Stimulated activated naive CD4-positive, alpha-beta T cell treated with Interleukin-2 at 50 U/mL for 16 hours (primary cell): ENCODE results near the gene PRRC2C.

ENCODE experiments used
- DNase-seq: peaks from one replicate; lab custom pipeline; 2025; lab: John Stamatoyannopoulos, UW

Gene PRRC2C

DNA sequence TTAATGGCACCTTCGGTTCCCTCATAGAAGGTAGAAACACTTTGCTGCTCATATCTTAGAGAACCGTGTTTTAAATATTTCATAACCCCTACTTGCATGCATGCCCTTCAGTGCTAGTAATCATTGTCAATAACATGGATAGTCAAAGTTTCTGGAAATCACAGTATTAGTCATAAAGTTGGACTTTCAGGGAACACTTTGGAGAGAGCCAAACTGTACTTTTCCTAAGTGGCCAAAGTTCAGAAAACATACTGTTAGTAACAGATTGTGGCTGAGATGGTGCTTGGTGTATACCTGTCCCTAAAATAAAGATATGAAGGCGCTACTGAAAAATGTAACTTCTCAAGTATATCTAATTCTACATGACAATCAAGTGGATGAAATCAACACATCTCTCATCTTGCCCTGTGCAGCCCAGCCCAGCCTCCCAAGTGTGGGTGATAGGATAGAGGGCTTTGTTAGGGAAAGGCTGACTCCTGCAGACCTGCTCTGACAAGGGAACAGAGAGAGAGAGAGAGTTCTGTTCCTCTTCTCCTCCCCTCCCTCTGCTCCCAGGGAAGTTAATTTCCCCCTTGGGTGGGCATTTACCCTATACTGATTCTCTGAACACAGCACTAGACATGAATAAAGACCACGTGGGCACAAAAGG is 152.7 kb downstream of the PRRC2C start:
- no peak for DNase-seq

DNA sequence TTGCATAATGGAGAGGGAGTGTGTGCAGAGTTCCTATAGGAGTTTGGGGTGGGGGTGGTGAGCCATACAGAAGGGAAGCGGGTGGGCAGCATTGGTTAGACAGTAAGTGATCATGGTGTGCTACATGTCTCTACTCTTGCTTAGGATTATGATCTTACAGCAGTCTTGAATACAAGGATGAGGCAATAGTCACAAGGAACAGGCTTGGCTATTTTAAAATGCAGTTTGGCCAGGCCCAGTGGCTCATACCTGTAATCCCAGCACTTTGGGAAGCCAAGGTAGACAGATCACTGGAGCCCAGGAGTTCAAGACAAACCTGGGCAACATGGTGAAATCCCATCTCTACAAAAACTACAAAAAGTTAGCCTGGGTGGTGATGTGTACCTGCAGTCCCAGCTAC is 154.9 kb downstream of the PRRC2C start:
- no peak for DNase-seq

DNA sequence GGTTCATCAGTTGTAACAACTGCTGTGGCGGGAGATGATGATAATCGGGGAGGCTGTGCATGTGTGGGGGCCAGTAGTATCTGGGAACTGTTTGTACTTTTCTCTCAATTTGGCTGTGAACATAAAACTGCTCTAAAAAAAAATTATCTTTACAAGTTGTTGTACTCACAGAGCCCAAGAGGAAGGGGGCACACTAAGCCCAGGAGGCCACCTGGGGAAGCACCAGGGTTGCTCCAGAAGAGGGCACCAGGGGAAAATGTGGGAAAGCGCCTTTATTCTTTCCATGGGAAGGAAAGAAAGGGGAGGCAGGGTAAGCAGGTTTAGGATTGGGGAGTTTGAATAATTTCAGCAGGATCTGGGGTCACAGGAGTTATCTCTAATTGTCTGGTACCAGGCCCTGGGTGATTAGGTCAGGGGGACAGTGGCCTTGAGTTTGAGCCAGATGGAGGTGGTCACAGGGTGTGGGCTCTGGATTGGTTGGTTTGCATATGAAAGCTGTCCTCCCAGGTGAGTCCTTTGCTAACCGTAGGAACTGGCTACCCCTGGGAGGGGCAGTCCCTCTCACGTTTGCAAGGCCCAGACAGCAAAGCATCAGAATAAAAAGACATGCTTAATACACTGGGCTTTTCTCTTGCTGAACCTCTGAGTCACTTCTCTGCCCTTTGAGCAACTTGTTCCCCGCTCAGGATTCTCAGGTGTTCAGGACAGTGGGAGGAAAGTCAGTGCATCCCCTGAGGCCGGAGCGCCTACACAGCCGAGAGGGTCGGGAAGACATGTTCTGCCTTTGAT is 155.9 kb downstream of the PRRC2C start:
- no peak for DNase-seq

DNA sequence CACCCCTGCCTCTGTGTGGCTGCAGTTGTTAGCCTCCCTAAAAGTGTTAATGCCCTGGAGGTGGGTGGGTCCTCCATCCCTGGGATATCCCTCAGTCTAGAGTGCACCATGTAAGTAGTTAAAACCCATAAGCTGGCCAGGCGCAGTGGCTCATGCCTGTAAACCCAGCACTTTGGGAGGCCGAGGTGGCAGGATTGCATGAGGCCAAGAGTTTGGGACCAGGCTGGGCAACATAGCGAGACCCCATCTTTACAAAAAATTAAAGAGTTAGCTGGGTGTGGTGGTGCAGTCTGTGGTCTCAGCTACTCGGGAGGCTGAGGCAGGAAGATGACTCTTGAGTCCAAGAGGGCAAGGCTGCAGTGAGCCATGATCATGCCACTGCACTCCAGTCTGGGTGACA is 156.9 kb downstream of the PRRC2C start:
- DNase-seq: no peak
